HCT116 (cell line): ENCODE results near the gene ZNF367. TPM values are rescaled to one million over a fixed set of nuclear protein-coding genes. Genes with fewer than 3 reads are reported as not detected.

Source experiments
- ATAC-seq: fragments of 200-7000 bp; cut with Tn5 transposase; 2 replicates; pipeline ENCODE4 v1.9.1; 2020; ENCODE audit warnings: mild to moderate bottlenecking, moderate library complexity
- BruUV-seq: library from RNA; stranded (reverse); fragments of 400-500 nt; replicated peaks from 2 replicates; lab custom pipeline; 2021; lab: Mats Ljungman, UMichigan
- CTCF ChIA-PET: fragments of 300-600 bp; sonication (Branson Sonifier 250); formaldehyde crosslinking; loops from one replicate; lab custom pipeline; 2021; ENCODE audit warnings: antibody characterized with exemption; lab: Charles Lee
- POLR2A ChIA-PET: fragments of 300-600, 350-600 bp; sonication (Branson Sonifier 250); formaldehyde crosslinking; loops from one replicate; lab custom pipeline; 2021; ENCODE audit warnings: antibody characterized with exemption; lab: Charles Lee
- RAD21 ChIA-PET, 2 experiments: fragments of 300-600 bp; sonication (Branson Sonifier 250); formaldehyde crosslinking; loops; one replicate each; lab custom pipeline; 2023; ENCODE audit warnings: low total read pairs in 2 of 2; ENCODE audit not compliant: uncharacterized antibody in 2 of 2, unreplicated experiment in 2 of 2, low non-redundant PET in 1 of 2; lab: Charles Lee
- DNase-seq: peaks from one replicate; pipeline ENCODE4 v3.0.0-alpha.2; 2010; ENCODE audit warnings: low read depth, low spot score
- H2AFZ ChIP-seq: fragments of 200-600 bp; shearing (Covaris generic), sonication (generic); 2 replicates; pipeline ENCODE4 v1.6.1; 2017; ENCODE audit warnings: low read depth, mixed run types, mixed read lengths, antibody characterized with exemption, low read length; ENCODE audit not compliant: poor library complexity, severe bottlenecking
- H3K27ac ChIP-seq: 2 replicates; pipeline ENCODE4 v1.5.1; 2012; ENCODE audit warnings: low read depth, low read length
- H3K27me3 ChIP-seq: fragments of 200-600 bp; sonication (generic); 2 replicates; pipeline ENCODE4 v1.6.1; 2016; ENCODE audit warnings: mixed run types, low read length, mixed read lengths; ENCODE audit not compliant: insufficient read depth
- H3K36me3 ChIP-seq, 2 experiments: fragments of 200-500 bp in 1 of 2; fragments of 200-600 bp in 1 of 2; sonication (Bioruptor generic) in 1 of 2; sonication (generic) in 1 of 2; 2 replicates each; pipeline versions ENCODE4 v1.5.1 to v1.6.1; 2014 to 2016; ENCODE audit warnings: low read length in 2 of 2, inconsistent platforms in 1 of 2, mixed read lengths in 1 of 2, mixed run types in 1 of 2; ENCODE audit not compliant: insufficient read depth in 2 of 2, control insufficient read depth in 1 of 2
- H3K4me1 ChIP-seq, 2 experiments: fragments of 200-600 bp in 1 of 2; sonication (generic) in 1 of 2; 2 replicates each; pipeline versions ENCODE4 v1.5.1 to v1.6.1; 2012 to 2017; ENCODE audit warnings: low read length in 2 of 2, inconsistent platforms in 1 of 2, mild to moderate bottlenecking in 1 of 2, mixed read lengths in 1 of 2, mixed run types in 1 of 2, moderate library complexity in 1 of 2; ENCODE audit not compliant: insufficient read depth in 2 of 2, control insufficient read depth in 1 of 2
- H3K4me2 ChIP-seq: fragments of 200-600 bp; sonication (generic); 2 replicates; pipeline ENCODE4 v1.6.1; 2017; ENCODE audit warnings: mixed run types, low read length, mixed read lengths
- H3K4me3 ChIP-seq, 2 experiments: fragments of 200-600 bp in 1 of 2; sonication (generic) in 1 of 2; replicated peaks in 1 of 2; 2 replicates each; pipeline ENCODE4 v1.5.1; 2011 to 2016; ENCODE audit warnings: low read length in 2 of 2, control low read depth in 1 of 2, low read depth in 1 of 2, mild to moderate bottlenecking in 1 of 2, mixed read lengths in 1 of 2, mixed run types in 1 of 2
- H3K79me2 ChIP-seq: fragments of 200-600 bp; sonication (generic); 2 replicates; pipeline ENCODE4 v1.6.1; 2017; ENCODE audit warnings: mild to moderate bottlenecking, mixed run types, low read length, moderate library complexity, mixed read lengths; ENCODE audit not compliant: insufficient read depth
- H3K9ac ChIP-seq: fragments of 200-600 bp; sonication (generic); 2 replicates; pipeline ENCODE4 v1.6.1; 2016; ENCODE audit warnings: low read length, mixed read lengths
- H3K9me2 ChIP-seq: fragments of 200-600 bp; sonication (generic), shearing (Covaris generic); 2 replicates; pipeline ENCODE4 v1.6.1; 2017; ENCODE audit warnings: mixed run types, mild to moderate bottlenecking, moderate library complexity; ENCODE audit not compliant: insufficient read depth
- H3K9me3 ChIP-seq, 2 experiments: fragments of 200-500 bp in 1 of 2; fragments of 200-600 bp in 1 of 2; sonication (Bioruptor generic) in 1 of 2; sonication (generic) in 1 of 2; 2 replicates each; pipeline ENCODE4 v1.6.1; 2014 to 2017; ENCODE audit warnings: low read length in 2 of 2, mixed read lengths in 2 of 2, inconsistent platforms in 1 of 2, low read depth in 1 of 2, mild to moderate bottlenecking in 1 of 2, mixed run types in 1 of 2, moderate library complexity in 1 of 2; ENCODE audit not compliant: control insufficient read depth in 1 of 2, insufficient read depth in 1 of 2
- H4K20me1 ChIP-seq: fragments of 200-600 bp; sonication (generic), shearing (Covaris generic); 2 replicates; pipeline ENCODE4 v1.6.1; 2017; ENCODE audit warnings: mixed run types, mild to moderate bottlenecking, moderate library complexity; ENCODE audit not compliant: insufficient read depth
- ATF3 ChIP-seq: IDR thresholded peaks from 2 replicates; pipeline ENCODE4 v1.6.1; 2012
- CTCF ChIP-seq, 3 experiments: fragments of 200-600 bp in 1 of 3; sonication (generic) in 1 of 3; IDR thresholded peaks in 2 of 3; conservative IDR thresholded peaks in 1 of 3; 2 replicates each; pipeline ENCODE4 v1.5.1; 2012 to 2017; ENCODE audit warnings: low read depth in 2 of 3, low read length in 2 of 3, antibody characterized with exemption in 1 of 3, borderline replicate concordance in 1 of 3, control low read depth in 1 of 3, mild to moderate bottlenecking in 1 of 3, mixed read lengths in 1 of 3, mixed run types in 1 of 3, moderate library complexity in 1 of 3; ENCODE audit not compliant: insufficient read depth in 1 of 3
- ELF1 ChIP-seq: IDR thresholded peaks from 2 replicates; pipeline ENCODE4 v1.6.1; 2012; ENCODE audit warnings: low read depth, borderline replicate concordance
- EZH2phosphoT487 ChIP-seq: fragments of 200-600 bp; IDR thresholded peaks from 2 replicates; pipeline ENCODE4 v1.6.1; 2018; ENCODE audit warnings: antibody characterized with exemption, borderline replicate concordance
- POLR2A ChIP-seq: IDR thresholded peaks from 2 replicates; pipeline ENCODE4 v1.7.0; 2011; ENCODE audit warnings: borderline replicate concordance; ENCODE audit not compliant: insufficient read depth, insufficient read length; ENCODE audit errors: extremely low read depth
- POLR2AphosphoS5 ChIP-seq: IDR thresholded peaks from 2 replicates; pipeline ENCODE4 v1.6.1; 2011; ENCODE audit warnings: mild to moderate bottlenecking, low read depth, low read length, moderate library complexity
- SIN3A ChIP-seq: IDR thresholded peaks from 2 replicates; pipeline ENCODE4 v1.6.1; 2012; ENCODE audit warnings: low read depth
- ZBTB33 ChIP-seq: IDR thresholded peaks from 2 replicates; pipeline ENCODE4 v1.6.1; 2011; ENCODE audit warnings: mild to moderate bottlenecking, low read length, moderate library complexity; ENCODE audit not compliant: insufficient replicate concordance; ENCODE audit errors: extremely low read depth
- ZFX ChIP-seq: fragments of 450-650 bp; IDR thresholded peaks from 2 replicates; pipeline ENCODE4 v1.6.1; 2017
- ZNF274 ChIP-seq: fragments of 200-500 bp; sonication (Bioruptor generic); IDR thresholded peaks from 2 replicates; pipeline ENCODE4 v1.6.1; 2014; ENCODE audit warnings: mild to moderate bottlenecking, low read depth, low read length, inconsistent platforms
- intact Hi-C: fragments of 100-400 bp; cut with micrococcal nuclease; formaldehyde crosslinking; loops from 2 replicates; pipeline ENCODE4 v1.10.0; 2022
- total RNA-seq: library from RNA; stranded (reverse); gene quantifications from one replicate; pipeline ENCODE4 v1.2.1, GENCODE V29; 2021; ENCODE audit not compliant: unreplicated experiment

The ZNF367 gene
- total RNA-seq, 1 experiment from 2014 or later = 18.1 TPM

GRCh38 chr9:96411129-96411838 is 6.9 kb downstream of the ZNF367 start:
- ChIA-PET CTCF (no interaction called here), POLR2A (no interaction called here), RAD21 (no interaction called here)
- ATAC-seq (no peak), DNase-seq (no peak)
- H2AFZ ChIP-seq = no peak overlapping the region
- intact Hi-C loops = loop anchor here (10.0 kb wide), 1 partner anchor 444 kb away; the partner anchor contains the start of gene ZNF782
- no peak overlapping the region for H3K4me2 ChIP-seq
- no peak overlapping the region for H3K4me3 ChIP-seq
- no peaks in the 10 kb centered on the region; a peak in 1 of 4 replicates for H3K36me3 ChIP-seq
- no peak overlapping the region for H3K9ac ChIP-seq
- no peaks in the 10 kb centered on the region for H3K9me2 ChIP-seq
- peaks cover 7% of the 10 kb centered on the region; the same call in 1 of the 2 replicates for H4K20me1 ChIP-seq
- peaks cover under 1 to 4% of the 10 kb centered on the region in 2 experiments; a peak in 2 of 4 replicates for H3K4me1 ChIP-seq
- H3K27ac ChIP-seq = no peak overlapping the region
- BruUV-seq = no TSS peak
- H3K9me3 ChIP-seq = no peaks in the 10 kb centered on the region
- peaks cover 89% of the 10 kb centered on the region for H3K79me2 ChIP-seq
- H3K27me3 ChIP-seq = no peaks in the 10 kb centered on the region
- TF ChIP-seq EZH2phosphoT487 (no peak), POLR2A (no peak), ATF3 (no peak)

DNA sequence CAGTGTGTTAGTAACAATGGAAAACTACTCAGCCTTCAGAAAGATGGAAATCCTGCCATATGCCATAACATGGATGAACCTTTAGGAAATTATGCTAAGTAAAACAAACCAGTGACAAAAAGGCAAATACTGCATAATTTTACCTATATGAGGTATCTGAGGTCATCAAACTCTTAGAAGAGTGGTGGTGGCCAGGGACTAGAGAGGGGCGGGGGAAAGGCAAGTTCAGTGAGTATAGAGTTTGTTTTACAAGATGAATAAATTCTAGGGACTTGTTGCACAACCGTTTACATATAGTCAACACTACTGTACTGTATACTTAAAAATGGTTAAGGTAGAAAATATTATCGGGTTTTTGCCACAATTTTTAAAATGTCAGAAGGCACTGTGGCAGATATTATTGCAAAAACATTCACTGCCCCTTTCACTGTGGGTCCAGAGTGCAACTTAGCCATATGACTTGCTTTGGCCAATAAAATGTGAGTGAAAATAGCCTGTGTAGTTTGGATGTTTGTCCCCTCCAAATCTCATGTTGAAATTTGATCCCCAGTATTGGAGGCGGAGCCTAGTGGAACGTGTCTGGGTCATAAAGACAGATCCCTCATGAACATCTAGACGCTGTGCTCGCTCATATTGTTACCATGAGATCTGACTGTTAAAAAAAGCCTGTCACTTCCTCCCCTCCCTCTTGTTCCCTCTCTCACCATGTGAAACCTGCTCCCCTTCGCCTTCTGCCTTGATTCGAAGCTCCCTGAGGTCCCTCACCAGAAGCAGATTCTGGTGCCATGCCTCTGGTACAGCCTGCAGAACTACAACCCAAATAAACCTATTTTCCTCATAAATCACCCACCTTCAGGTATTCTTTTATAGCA is 9.5 kb downstream of the ZNF367 start:
- CTCF ChIA-PET = no interaction called here
- RAD21 ChIA-PET = no interaction called here
- Histone ChIP-seq H3K9me2 (no peaks in the 10 kb centered on the region), H3K4me1 (peaks cover 0 to 4% of the 10 kb centered on the region in 2 experiments; a peak in 2 of 4 replicates), H3K27ac (no peak overlapping the region), H3K4me3 (no peak overlapping the region), H3K4me2 (no peak overlapping the region), H3K27me3 (no peaks in the 10 kb centered on the region), H4K20me1 (peaks cover 7% of the 10 kb centered on the region; the same call in 1 of the 2 replicates), H3K79me2 (peaks cover 88% of the 10 kb centered on the region), H3K9me3 (no peaks in the 10 kb centered on the region), H3K9ac (no peak overlapping the region), H2AFZ (no peak overlapping the region), H3K36me3 (no peaks in the 10 kb centered on the region; a peak in 1 of 4 replicates)
- ATAC-seq (peak; percentile 47), DNase-seq (no peak)
- no TSS peak for BruUV-seq
- intact Hi-C loops = no loop called here
- POLR2A ChIA-PET = no interaction called here
- TF ChIP-seq ELF1 (no peak), ZBTB33 (no peak), SIN3A (no peak), ZNF274 (no peak), CTCF (IDR thresholded peaks at IDR 0.05 in 2 of 3, conservative IDR thresholded peaks at IDR 0.05 in 1 of 3; ENCODE audit: borderline replicate concordance in 1 of 3, insufficient read depth in 1 of 3, low read depth in 2 of 3, low read length in 2 of 3) (no peak), ZFX (no peak), POLR2AphosphoS5 (no peak)
